Stimulated activated CD8-positive, alpha-beta memory T cell treated with anti-CD3 and anti-CD28 coated beads, Interleukin-15, amount 100 ng/mL, for 4 hours (primary cell): Measurements from ENCODE around the gene IFITM10.

Experiments
- DNase-seq, 2 donors: peaks; one replicate each; pipeline ENCODE4 v3.0.0-alpha.2; 2020; ENCODE audit warnings: low read depth in 2 of 2

Gene IFITM10

GRCh38 chr11:1763796-1764661, 13.6 kb upstream of the IFITM10 start, which contains the start of gene CTSD:
CTSD (minus strand) TSS chr11:1763927; CDS start chr11:1763859, 68 bp downstream.
- peak; percentile 57 to 79 for DNase-seq

- DNase-seq = no peak
Observed at GRCh38 chr11:1763336-1763795, 13.0 kb upstream of the IFITM10 start.

GRCh38 chr11:1762537-1763302, 12.3 kb upstream of the IFITM10 start:
- DNase-seq = no peak

DNA sequence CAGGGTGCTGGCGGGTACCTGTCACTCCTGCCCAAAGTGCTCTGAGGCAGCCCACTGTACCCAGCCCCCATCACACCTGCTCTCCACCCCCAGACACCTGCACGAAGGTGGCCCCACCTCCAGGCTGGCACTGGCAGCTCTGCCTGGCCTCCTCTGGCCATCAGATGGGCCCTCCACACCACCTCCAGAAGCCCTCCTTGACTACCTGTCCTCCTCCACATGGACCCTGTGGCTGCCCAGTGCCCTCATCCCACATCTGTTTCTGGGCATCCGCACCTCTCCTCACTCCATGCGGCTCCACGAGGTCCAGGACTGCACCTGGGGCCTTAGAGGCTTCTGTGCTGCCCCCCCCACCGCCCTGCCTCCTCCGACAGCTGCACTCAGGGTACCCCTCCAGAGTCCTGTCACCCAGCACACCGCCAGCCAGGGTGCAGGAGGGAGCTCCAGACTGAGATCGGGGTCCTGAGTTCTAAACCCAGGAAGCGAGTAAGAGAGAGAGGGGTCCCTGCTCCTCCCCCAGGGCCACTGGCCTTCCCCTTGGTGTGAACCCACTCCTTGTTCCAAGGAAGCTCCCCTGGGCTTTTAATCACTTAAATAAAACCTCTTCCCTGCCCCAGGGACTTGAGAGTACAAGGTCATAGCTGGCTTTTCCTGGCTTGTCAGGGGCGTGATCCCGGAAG, 11.6 kb upstream of the IFITM10 start:
- DNase-seq = no peak

DNA sequence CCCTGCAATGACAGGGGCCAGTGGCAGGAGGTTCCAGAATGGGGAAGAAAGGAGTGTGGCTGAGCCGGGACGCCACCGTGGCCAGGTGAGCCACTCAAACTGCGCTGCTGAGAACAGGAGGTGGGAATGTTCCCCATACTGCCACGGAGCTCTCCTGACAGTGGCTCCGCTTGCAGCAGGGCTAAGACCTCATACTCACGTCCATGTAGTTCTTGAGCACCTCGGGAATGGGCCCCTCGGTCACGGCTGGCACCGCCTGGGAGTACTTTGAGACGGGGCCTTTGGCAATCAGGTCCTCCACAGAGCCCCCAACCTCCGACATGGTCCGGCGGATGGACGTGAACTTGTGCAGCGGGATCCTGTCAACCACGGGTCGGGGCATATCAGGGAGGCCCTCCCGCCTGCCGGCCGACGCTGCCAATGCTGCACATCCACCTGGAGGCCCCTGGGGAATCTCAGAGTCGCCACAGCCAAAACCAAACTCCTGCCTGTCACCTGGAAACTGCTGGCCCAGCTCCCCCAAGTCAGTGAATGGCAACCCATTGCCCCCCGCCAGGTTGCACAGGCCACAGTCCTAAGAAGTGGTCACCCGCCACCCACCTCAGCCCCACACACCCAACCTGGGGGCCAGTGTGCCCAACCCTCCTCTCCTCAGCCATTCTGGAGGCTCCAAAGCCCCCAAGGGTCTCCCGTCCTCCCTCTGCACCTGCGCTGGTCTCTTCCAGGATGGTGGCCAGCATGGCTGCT, 10.9 kb upstream of the IFITM10 start:
- no peak for DNase-seq

GRCh38 chr11:1760351-1761109, 10.1 kb upstream of the IFITM10 start:
- no peak for DNase-seq

- DNase-seq = no peak
Observed at GRCh38 chr11:1759851-1760220, 9.4 kb upstream of the IFITM10 start.

GRCh38 chr11:1759151-1759850, 8.9 kb upstream of the IFITM10 start:
- DNase-seq = no peak

DNA sequence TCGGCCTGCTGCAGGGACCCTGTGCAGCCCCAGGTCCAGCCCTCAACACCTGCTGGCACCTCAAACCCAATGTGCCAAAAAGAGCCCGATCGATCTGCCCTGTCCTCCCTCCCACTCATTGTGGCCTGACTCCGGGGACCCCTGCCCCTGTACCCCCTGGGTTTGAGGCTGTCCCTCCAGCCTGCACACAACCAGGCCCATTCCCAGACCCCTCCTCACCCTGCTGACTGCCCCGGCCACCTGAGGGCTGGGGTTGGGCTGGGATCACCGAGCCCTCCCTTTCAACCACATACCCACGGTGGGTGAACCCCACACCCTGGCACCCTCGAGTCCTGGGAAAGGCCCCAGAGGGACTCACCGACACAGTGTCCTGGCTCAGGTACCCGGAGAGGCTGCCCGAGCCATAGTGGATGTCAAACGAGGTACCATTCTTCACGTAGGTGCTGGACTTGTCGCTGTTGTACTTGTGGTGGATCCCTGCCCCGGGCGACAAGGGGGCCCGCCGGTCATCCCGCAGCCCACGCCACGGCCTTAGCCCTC, 8.3 kb upstream of the IFITM10 start:
- no peak for DNase-seq

DNA sequence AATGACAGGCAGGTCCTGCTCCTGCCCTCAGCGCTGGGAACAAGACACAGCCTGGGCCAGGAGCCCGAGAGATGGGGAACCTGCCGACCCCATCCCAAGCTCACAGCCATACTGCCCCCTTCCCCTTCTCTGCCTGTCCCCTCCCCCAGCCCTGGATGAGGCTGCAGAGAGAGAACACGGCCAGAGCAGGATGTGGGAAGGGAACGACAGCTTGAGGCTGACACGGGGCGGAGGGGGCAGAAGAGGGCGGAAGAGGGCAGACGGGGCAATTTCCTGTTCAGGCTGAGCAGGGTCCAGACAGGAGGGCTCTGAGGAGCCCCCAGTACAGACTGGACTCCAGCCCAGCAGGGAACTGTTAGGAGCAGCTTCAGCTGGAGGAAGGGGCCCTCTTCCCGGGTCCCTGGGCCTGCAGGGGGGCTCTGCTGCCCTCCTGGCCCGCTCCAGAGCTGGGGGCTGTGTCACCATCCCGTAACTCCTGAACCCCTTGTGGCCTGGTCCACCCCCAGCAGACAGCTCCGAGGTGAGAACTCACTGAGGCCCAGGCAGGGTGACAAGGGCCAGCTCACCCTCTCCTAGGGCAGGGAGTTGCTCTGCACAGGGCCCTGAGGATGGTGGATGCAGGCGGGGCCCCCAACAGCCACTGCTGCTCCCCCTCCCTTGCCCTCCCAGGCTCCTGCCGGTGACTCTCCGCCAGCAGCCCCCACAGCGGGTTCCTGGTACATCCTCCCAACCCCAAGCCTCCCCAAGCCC, 7.6 kb upstream of the IFITM10 start:
- DNase-seq = peak; percentile 18 to 31

DNA sequence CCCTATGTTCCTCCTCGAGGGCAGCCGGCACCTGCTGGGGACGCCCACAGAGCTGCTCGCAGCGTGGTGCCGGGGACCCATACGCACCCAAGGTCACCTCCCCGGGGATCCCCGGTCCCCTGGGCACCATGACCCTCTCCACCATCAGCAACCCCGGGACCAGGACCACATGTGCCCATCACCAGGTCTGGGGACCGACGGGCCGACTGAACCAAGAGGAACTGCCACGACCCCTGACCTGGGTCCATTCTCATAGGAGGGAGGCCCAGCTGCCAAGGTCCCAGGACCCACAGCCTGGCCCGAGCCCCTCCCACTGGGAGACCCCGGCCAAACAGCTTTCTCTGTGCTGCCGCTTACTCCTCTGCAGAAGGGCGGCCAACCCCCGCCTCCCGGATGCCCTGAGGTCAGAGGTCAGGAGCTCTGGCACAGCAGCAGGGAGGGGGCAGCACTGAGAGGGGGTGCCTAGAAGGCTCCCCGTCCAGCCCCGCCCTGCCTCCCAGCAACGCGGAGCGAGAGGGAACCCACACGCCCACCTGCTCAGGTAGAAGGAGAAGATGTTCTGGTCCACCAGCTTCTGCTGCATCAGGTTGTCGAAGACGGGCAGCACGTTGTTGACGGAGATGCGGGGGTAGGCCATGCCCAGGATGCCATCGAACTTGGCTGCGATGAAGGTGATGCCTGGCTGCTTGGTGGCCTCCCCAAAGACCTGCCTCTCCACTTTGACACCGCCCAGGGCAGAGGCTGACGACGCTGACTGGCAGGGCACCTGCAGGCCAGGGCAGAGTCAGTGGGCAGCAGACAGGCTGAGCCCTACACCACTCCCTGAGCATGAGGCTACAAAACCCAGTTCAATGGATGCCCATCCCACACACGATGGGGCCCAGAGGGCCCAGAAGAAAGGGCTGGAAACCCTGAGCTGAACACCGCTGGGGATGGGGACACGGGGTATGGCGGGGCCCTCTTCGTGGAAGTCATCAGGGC, 6.7 kb upstream of the IFITM10 start:
- no peak for DNase-seq

DNA sequence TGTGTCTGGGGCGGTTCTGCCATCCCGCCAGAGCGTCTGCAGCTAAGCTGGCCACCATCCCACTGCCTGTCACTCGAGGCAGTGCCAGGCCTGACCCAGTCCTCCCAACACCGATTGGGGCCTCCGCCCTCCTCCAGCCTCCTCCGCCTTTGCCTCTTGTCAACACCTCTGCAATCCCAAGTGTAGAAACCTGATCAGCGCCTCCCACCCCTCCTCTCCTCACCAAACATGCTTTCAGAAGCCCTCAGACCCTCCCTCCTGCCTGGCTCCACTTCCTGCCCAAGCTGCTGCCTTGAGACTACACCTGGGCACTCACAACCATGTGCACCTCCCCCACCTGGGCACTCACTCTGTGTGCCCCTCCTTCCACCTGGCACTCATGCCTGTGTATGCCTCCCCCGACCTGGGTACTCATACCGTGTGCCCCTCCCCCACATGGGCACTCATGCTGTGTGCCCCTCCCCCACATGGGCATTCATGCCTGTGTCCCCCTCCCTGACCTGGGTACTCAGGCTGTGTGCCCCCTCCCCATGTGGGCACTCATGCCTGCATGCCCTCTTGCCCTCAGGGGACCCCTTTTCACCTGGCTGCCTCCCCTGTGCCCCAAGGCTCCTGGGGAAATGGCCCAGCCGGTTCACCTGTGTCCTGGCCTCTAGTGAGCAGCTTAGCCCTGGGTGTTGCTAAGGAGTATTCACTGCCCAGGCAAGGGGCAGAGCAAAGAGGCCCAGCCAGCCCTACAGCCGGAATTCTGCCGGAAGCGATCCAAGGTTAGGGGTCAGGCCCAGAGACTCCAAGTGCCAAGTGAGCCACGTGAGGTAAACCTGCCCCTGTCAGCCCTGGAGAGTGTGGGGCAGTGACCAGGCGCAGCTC, 5.5 kb upstream of the IFITM10 start:
- DNase-seq = no peak

GRCh38 chr11:1755344-1755691, 4.9 kb upstream of the IFITM10 start:
- DNase-seq = no peak

DNA sequence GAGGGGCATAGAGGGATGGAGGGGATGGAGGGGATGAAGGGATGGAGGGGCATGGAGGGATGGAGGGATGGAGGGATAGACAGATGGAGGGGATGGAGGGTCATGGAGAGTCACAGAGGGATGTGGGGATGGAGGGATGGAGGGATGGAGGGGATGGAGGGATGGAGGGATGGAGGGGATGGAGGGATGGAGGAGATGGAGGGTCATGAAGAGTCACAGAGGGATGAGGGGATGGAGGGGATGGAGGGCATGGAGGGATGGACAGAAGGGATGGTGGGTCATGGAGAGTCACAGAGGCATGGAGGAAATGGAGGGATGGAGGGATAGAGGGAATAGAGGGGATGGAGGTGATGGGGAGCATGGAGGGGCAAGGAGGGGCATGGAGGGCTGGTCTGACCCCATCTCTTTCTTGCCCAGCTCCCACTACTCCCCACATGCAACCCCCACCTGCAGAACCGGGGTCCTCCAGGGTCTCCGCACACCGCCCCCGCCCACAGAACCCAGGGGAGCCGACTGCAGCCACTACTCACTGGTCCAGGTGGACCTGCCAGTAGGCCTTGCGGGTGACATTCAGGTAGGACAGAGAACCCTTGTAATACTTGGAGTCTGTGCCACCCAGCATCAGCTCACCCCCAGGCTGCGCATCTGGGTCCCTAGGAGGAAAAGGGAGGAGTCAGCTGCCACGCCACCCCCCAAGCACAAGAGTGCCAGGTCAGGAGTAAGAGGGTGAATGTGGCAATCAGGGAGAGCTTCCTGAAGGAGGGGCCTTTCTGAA, 4.2 kb upstream of the IFITM10 start:
- no peak for DNase-seq

GRCh38 chr11:1753929-1754305, 3.5 kb upstream of the IFITM10 start:
- no peak for DNase-seq

GRCh38 chr11:1753229-1753928, 3.0 kb upstream of the IFITM10 start:
- DNase-seq = no peak
